Type B pancreatic cell (in vitro differentiated cells): Measurements from ENCODE around the gene ACAN. TPM values are rescaled to one million over a fixed set of nuclear protein-coding genes. Genes with fewer than 3 reads are reported as not detected.

Source experiments
- DNase-seq: peaks from one replicate; pipeline ENCODE4 v3.0.0; 2021; ENCODE audit warnings: mixed read lengths; ENCODE audit not compliant: unreplicated experiment; ENCODE audit errors: extremely low spot score
- H3K27ac Mint-ChIP-seq: 2 replicates; pipeline ENCODE4 v1.8.0; 2021; ENCODE audit warnings: mild to moderate bottlenecking, mixed read lengths
- H3K27me3 Mint-ChIP-seq: 2 replicates; pipeline ENCODE4 v1.8.0; 2021; ENCODE audit warnings: mixed read lengths
- H3K36me3 Mint-ChIP-seq: 2 replicates; pipeline ENCODE4 v1.8.0; 2021; ENCODE audit warnings: mixed read lengths
- H3K4me1 Mint-ChIP-seq: one replicate; pipeline ENCODE4 v1.8.0; 2021; ENCODE audit warnings: mixed read lengths; ENCODE audit not compliant: unreplicated experiment
- H3K4me3 Mint-ChIP-seq: 2 replicates; pipeline ENCODE4 v1.8.0; 2021; ENCODE audit warnings: mild to moderate bottlenecking, mixed read lengths
- H3K9me3 Mint-ChIP-seq: 2 replicates; pipeline ENCODE4 v1.8.0; 2021; ENCODE audit warnings: mixed read lengths
- total RNA-seq: library from RNA; stranded (reverse); gene quantifications from 2 replicates; pipeline ENCODE4 v1.2.1, GENCODE V29; 2021; ENCODE audit warnings: low replicate concordance
- TF ChIP-seq, protein P1 (sequence below): fragments of 200-600 bp; sonication (generic); conservative IDR thresholded peaks from 2 replicates; pipeline ENCODE4 v1.5.0; 2021; ENCODE audit warnings: antibody characterized with exemption, mild to moderate bottlenecking

Gene ACAN
- total RNA-seq, 1 donor from 2014 or later: 6.9 TPM

DNA sequence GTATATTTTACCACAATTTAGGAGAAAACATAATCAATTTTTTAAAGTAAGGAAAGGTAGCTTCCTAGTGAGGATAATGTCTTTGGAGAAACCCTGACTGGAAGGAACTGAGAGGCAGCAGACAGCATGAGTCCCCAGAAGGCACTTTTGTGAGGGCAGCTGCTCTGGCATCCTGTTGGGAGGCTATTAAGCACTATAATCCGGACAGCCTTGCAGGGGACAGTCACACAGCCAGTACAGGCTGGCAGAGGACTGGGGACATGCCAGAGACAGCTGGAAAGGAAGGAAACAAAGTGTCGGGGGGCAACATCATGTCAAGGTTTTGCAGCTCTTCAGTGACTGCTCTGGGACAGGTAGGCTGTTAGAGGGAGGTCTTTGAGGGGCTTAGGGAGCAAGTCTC is 15.7 kb downstream of the ACAN start:
- TF ChIP-seq, protein P1, sequence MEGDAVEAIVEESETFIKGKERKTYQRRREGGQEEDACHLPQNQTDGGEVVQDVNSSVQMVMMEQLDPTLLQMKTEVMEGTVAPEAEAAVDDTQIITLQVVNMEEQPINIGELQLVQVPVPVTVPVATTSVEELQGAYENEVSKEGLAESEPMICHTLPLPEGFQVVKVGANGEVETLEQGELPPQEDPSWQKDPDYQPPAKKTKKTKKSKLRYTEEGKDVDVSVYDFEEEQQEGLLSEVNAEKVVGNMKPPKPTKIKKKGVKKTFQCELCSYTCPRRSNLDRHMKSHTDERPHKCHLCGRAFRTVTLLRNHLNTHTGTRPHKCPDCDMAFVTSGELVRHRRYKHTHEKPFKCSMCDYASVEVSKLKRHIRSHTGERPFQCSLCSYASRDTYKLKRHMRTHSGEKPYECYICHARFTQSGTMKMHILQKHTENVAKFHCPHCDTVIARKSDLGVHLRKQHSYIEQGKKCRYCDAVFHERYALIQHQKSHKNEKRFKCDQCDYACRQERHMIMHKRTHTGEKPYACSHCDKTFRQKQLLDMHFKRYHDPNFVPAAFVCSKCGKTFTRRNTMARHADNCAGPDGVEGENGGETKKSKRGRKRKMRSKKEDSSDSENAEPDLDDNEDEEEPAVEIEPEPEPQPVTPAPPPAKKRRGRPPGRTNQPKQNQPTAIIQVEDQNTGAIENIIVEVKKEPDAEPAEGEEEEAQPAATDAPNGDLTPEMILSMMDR: no peak
- no peaks in the 10 kb centered on the region for H3K36me3 Mint-ChIP-seq
- DNase-seq: no peak
- no peaks in the 10 kb centered on the region for H3K4me1 Mint-ChIP-seq
- no peak overlapping the region for H3K4me3 Mint-ChIP-seq
- peaks cover 33% of the 10 kb centered on the region for H3K27me3 Mint-ChIP-seq
- no peaks in the 10 kb centered on the region for H3K9me3 Mint-ChIP-seq
- H3K27ac Mint-ChIP-seq: no peak overlapping the region

DNA sequence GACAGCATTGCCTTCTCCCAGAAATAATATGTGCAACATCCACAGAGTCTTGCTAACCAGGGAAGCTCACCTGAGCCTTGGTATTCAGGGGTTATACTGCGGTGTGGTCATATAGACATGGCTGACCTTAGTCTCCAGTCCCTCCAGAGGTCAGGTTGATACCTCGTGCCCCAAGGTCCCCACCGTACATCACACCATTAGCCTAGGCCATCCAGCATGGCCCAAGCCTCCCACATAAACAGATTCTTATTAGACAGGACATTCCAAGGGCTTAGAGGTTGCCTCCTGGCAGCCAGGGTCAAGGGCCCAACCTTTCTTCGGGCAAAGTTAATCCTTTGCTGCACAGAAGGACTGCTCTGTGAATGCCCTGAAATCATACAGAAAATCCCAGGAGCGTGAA is 18.8 kb downstream of the ACAN start:
- Mint-ChIP-seq H3K4me1 (no peaks in the 10 kb centered on the region), H3K9me3 (no peaks in the 10 kb centered on the region), H3K36me3 (no peaks in the 10 kb centered on the region), H3K27me3 (peaks cover 27% of the 10 kb centered on the region), H3K4me3 (no peak overlapping the region), H3K27ac (no peak overlapping the region)
- TF ChIP-seq, protein P1: no peak
- no peak for DNase-seq

DNA sequence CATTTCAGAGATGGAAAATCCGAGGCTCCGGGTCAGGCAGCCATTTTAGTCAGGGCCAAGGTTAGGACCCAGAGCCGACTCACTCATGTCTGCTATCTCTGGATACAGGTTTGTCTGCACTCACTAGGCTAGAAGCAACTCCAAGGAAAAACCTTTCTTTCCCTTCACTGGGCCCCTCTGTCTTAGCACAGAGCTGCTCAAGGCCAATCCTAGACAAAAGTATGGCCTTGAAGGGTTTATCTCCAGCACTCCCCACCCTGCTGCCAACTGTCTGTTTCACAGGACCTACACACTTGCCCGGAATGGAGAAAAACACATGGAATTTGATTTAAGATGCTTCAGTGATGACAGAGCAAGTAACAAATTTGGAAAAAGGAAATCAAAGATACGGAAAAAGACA is 25.6 kb downstream of the ACAN start:
- H3K27ac Mint-ChIP-seq: no peak overlapping the region
- TF ChIP-seq, protein P1: no peak
- H3K36me3 Mint-ChIP-seq: no peaks in the 10 kb centered on the region
- peaks cover 3% of the 10 kb centered on the region for H3K27me3 Mint-ChIP-seq
- no peak overlapping the region for H3K4me3 Mint-ChIP-seq
- peaks cover 5% of the 10 kb centered on the region for H3K4me1 Mint-ChIP-seq
- DNase-seq: no peak
- H3K9me3 Mint-ChIP-seq: no peaks in the 10 kb centered on the region

DNA sequence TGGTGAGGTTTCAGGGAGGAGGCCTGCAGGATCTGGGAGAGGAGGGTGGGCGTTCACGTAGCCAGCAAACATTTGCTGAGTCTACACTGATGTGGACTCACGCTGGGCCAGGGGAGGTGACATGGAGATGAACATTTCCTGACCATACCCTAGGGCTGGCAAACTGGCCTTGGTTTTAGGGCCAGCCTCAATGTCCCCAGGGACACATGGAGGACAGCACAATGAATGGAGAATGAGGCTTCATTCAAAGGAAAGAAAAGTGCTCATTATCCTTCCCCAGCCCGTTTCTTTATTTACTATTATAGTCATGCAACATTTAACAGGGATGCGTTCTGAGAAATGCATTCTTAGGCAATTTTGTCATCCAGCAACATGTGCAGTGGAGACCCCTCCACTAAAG is 26.8 kb downstream of the ACAN start:
- Mint-ChIP-seq H3K27ac (no peak overlapping the region), H3K4me3 (no peak overlapping the region), H3K36me3 (no peaks in the 10 kb centered on the region), H3K4me1 (peaks cover 5% of the 10 kb centered on the region), H3K27me3 (peaks cover 3% of the 10 kb centered on the region), H3K9me3 (no peaks in the 10 kb centered on the region)
- TF ChIP-seq, protein P1: no peak
- no peak for DNase-seq

DNA sequence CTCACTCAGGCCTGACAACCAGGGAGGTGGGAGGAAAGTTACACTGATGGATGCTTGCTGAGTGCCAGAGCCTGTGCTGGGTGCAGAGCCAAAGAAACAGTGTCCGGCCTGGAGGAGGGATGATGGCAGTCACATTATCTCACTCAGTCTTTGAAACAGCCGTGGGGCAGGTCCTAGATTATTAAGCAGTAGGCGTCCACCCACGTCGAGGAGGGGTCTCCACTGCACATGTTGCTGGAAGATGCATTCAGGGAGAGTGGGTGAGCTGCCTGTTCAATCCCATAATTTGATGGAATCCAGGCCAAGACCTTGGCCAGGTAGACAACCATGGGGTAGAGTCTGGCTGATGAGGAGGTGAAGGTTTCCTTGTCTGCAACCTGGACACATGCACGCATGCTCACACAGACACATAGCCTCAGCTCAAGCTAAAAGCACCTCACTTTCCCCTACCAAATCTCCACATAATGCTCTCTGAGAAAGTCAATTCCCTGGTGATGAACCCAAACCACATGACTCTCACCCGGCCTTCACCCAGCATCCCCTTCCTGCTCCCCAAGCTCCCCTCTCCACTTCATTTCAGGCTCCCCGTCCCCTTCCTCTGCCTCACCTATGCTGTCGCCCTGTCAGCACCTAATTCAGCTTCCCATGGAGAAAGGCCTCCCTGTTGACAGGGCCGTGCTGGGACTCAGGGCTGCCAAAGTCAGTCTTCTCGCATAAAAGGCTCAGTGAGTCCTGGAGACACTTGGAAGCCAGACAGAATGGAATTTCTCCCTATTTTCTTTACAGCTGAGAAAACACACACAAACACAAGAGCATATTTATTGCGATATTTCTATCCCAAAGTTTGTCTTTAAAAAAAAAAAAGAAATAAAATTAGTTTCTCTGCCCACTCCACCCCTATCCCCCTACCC is 29.8 kb downstream of the ACAN start:
- DNase-seq: no peak
- Mint-ChIP-seq H3K27me3 (no peaks in the 10 kb centered on the region), H3K4me1 (no peaks in the 10 kb centered on the region), H3K4me3 (no peak overlapping the region), H3K9me3 (no peaks in the 10 kb centered on the region), H3K36me3 (no peaks in the 10 kb centered on the region), H3K27ac (no peak overlapping the region)
- TF ChIP-seq, protein P1: no peak
